ENCODE results near the gene NCOR2.
A peak's percentile ranks its signal among the peaks of the same experiment; 100 is the strongest.

Gene NCOR2

GRCh38 chr12:124539084-124540041 lies 28.0 kb downstream of the NCOR2 start:
- no peak overlapping the region for H3K4me3 ChIP-seq (ENCODE audit: extremely low read depth, insufficient read depth, low read length, poor library complexity, severe bottlenecking)
- peak overlapping the region; percentile 49 for H3K27ac ChIP-seq (ENCODE audit: low read depth, low read length, severe bottlenecking)

GRCh38 chr12:124538194-124539082 lies 29.0 kb downstream of the NCOR2 start:
- Histone ChIP-seq H3K27ac (ENCODE audit: low read depth, low read length, severe bottlenecking) (peak overlapping the region; percentile 49), H3K4me1 (ENCODE audit: control insufficient read depth, insufficient read depth, low read length, poor library complexity, severe bottlenecking) (peaks cover 47% of the 10 kb centered on the region), H3K4me3 (ENCODE audit: extremely low read depth, insufficient read depth, low read length, poor library complexity, severe bottlenecking) (no peak overlapping the region), H3K9me3 (ENCODE audit: control insufficient read depth, low read length) (no peaks in the 10 kb centered on the region), H3K36me3 (ENCODE audit: control insufficient read depth, insufficient read depth, low read length) (peaks cover 21% of the 10 kb centered on the region)
- whole genome bisulfite sequencing, 2 experiments (ENCODE audit: insufficient coverage in 2 of 2) = 87 to 88% methylated on average over 10 to 21 of the region's 22 CpGs

More at GRCh38 chr12:124539084-124540041, 28.0 kb downstream of the NCOR2 start:
- Histone ChIP-seq H3K36me3 (ENCODE audit: control insufficient read depth, insufficient read depth, low read length) (peaks cover 20% of the 10 kb centered on the region), H3K4me1 (ENCODE audit: control insufficient read depth, insufficient read depth, low read length, poor library complexity, severe bottlenecking) (peaks cover 56% of the 10 kb centered on the region), H3K9me3 (ENCODE audit: control insufficient read depth, low read length) (no peaks in the 10 kb centered on the region)
- WGBS, 2 experiments (ENCODE audit: insufficient coverage in 2 of 2) = 85 to 86% methylated on average over 26 to 32 of the region's 37 CpGs

GRCh38 chr12:124537525-124538193 lies 29.8 kb downstream of the NCOR2 start:
- Histone ChIP-seq H3K27ac (ENCODE audit: low read depth, low read length, severe bottlenecking) (no peak overlapping the region), H3K9me3 (ENCODE audit: control insufficient read depth, low read length) (no peaks in the 10 kb centered on the region), H3K4me1 (ENCODE audit: control insufficient read depth, insufficient read depth, low read length, poor library complexity, severe bottlenecking) (peaks cover 47% of the 10 kb centered on the region), H3K4me3 (ENCODE audit: extremely low read depth, insufficient read depth, low read length, poor library complexity, severe bottlenecking) (no peak overlapping the region), H3K36me3 (ENCODE audit: control insufficient read depth, insufficient read depth, low read length) (peaks cover 21% of the 10 kb centered on the region)
- WGBS, 2 experiments (ENCODE audit: insufficient coverage in 2 of 2) = 95 to 96% methylated on average over 11 of the region's 12 CpGs

- Histone ChIP-seq H3K27ac (ENCODE audit: low read depth, low read length, severe bottlenecking) (peak overlapping the region; percentile 16), H3K4me3 (ENCODE audit: extremely low read depth, insufficient read depth, low read length, poor library complexity, severe bottlenecking) (no peak overlapping the region), H3K36me3 (ENCODE audit: control insufficient read depth, insufficient read depth, low read length) (peaks cover 21% of the 10 kb centered on the region), H3K4me1 (ENCODE audit: control insufficient read depth, insufficient read depth, low read length, poor library complexity, severe bottlenecking) (peaks cover 53% of the 10 kb centered on the region), H3K9me3 (ENCODE audit: control insufficient read depth, low read length) (no peaks in the 10 kb centered on the region)
- 96 to 98% methylated on average over 7 to 9 of the region's 9 CpGs for WGBS, 2 experiments (ENCODE audit: insufficient coverage in 2 of 2)
Observed at GRCh38 chr12:124536641-124537040, 30.8 kb downstream of the NCOR2 start.

- H3K4me1 ChIP-seq (ENCODE audit: control insufficient read depth, insufficient read depth, low read length, poor library complexity, severe bottlenecking) = peaks cover 56% of the 10 kb centered on the region
- H3K27ac ChIP-seq (ENCODE audit: low read depth, low read length, severe bottlenecking) = peak overlapping the region; percentile 10
Observed at GRCh38 chr12:124534776-124535740, 32.4 kb downstream of the NCOR2 start.

GRCh38 chr12:124533456-124533855 lies 34.0 kb downstream of the NCOR2 start:
- Histone ChIP-seq H3K36me3 (ENCODE audit: control insufficient read depth, insufficient read depth, low read length) (peaks cover 35% of the 10 kb centered on the region), H3K4me3 (ENCODE audit: extremely low read depth, insufficient read depth, low read length, poor library complexity, severe bottlenecking) (no peak overlapping the region), H3K27ac (ENCODE audit: low read depth, low read length, severe bottlenecking) (peak overlapping the region; percentile 85), H3K9me3 (ENCODE audit: control insufficient read depth, low read length) (no peaks in the 10 kb centered on the region), H3K4me1 (ENCODE audit: control insufficient read depth, insufficient read depth, low read length, poor library complexity, severe bottlenecking) (peaks cover 40% of the 10 kb centered on the region)
- WGBS, 2 experiments (ENCODE audit: insufficient coverage in 2 of 2) = 91 to 93% methylated on average over 12 to 13 of the region's 13 CpGs

More at GRCh38 chr12:124534776-124535740, 32.4 kb downstream of the NCOR2 start:
- H3K9me3 ChIP-seq (ENCODE audit: control insufficient read depth, low read length) = no peaks in the 10 kb centered on the region
- H3K4me3 ChIP-seq (ENCODE audit: extremely low read depth, insufficient read depth, low read length, poor library complexity, severe bottlenecking) = no peak overlapping the region
- peaks cover 28% of the 10 kb centered on the region for H3K36me3 ChIP-seq (ENCODE audit: control insufficient read depth, insufficient read depth, low read length)
- WGBS, 2 experiments (ENCODE audit: insufficient coverage in 2 of 2) = 88 to 90% methylated on average over 21 to 23 of the region's 24 CpGs

GRCh38 chr12:124532967-124533366 lies 34.4 kb downstream of the NCOR2 start:
- peaks cover 38% of the 10 kb centered on the region for H3K36me3 ChIP-seq (ENCODE audit: control insufficient read depth, insufficient read depth, low read length)
- H3K4me1 ChIP-seq (ENCODE audit: control insufficient read depth, insufficient read depth, low read length, poor library complexity, severe bottlenecking) = peaks cover 39% of the 10 kb centered on the region
- no peaks in the 10 kb centered on the region for H3K9me3 ChIP-seq (ENCODE audit: control insufficient read depth, low read length)
- H3K27ac ChIP-seq (ENCODE audit: low read depth, low read length, severe bottlenecking) = peak overlapping the region; percentile 85
- 40 to 60% methylated on average over 4 to 5 of the region's 5 CpGs for WGBS, 2 experiments (ENCODE audit: insufficient coverage in 2 of 2)
- no peak overlapping the region for H3K4me3 ChIP-seq (ENCODE audit: extremely low read depth, insufficient read depth, low read length, poor library complexity, severe bottlenecking)

- WGBS, 2 experiments (ENCODE audit: insufficient coverage in 2 of 2) = 15 to 24% methylated on average over 11 to 14 of the region's 14 CpGs
- peaks cover 35% of the 10 kb centered on the region for H3K4me1 ChIP-seq (ENCODE audit: control insufficient read depth, insufficient read depth, low read length, poor library complexity, severe bottlenecking)
- no peak overlapping the region for H3K4me3 ChIP-seq (ENCODE audit: extremely low read depth, insufficient read depth, low read length, poor library complexity, severe bottlenecking)
- H3K27ac ChIP-seq (ENCODE audit: low read depth, low read length, severe bottlenecking) = peak overlapping the region; percentile 85
- H3K9me3 ChIP-seq (ENCODE audit: control insufficient read depth, low read length) = no peaks in the 10 kb centered on the region
- peaks cover 39% of the 10 kb centered on the region for H3K36me3 ChIP-seq (ENCODE audit: control insufficient read depth, insufficient read depth, low read length)
Observed at GRCh38 chr12:124532331-124532750, 35.1 kb downstream of the NCOR2 start.

- 88 to 97% methylated on average over 4 to 5 of the region's 11 CpGs for WGBS, 2 experiments (ENCODE audit: insufficient coverage in 2 of 2)
- peaks cover 37% of the 10 kb centered on the region for H3K36me3 ChIP-seq (ENCODE audit: control insufficient read depth, insufficient read depth, low read length)
- H3K27ac ChIP-seq (ENCODE audit: low read depth, low read length, severe bottlenecking) = peak overlapping the region; percentile 85
- no peak overlapping the region for H3K4me3 ChIP-seq (ENCODE audit: extremely low read depth, insufficient read depth, low read length, poor library complexity, severe bottlenecking)
- H3K4me1 ChIP-seq (ENCODE audit: control insufficient read depth, insufficient read depth, low read length, poor library complexity, severe bottlenecking) = peaks cover 30% of the 10 kb centered on the region
- H3K9me3 ChIP-seq (ENCODE audit: control insufficient read depth, low read length) = no peaks in the 10 kb centered on the region
Observed at GRCh38 chr12:124531906-124532305, 35.5 kb downstream of the NCOR2 start.
